Measurements from ENCODE around the gene TMEM202. TPM values are rescaled to one million over a fixed set of nuclear protein-coding genes. Genes with fewer than 3 reads are reported as not detected.

The TMEM202 gene
- total RNA-seq, 1 donor from 2014 or later = not detected

GRCh38 chr15:72450805-72451204 lies 52.7 kb downstream of the TMEM202 start:
- no peaks in the 10 kb centered on the region for H3K4me1 ChIP-seq (ENCODE audit: insufficient read depth, low read length)
- Mint-ChIP-seq H3K27ac (ENCODE audit: unreplicated experiment) (no peak overlapping the region), H3K9me3 (ENCODE audit: unreplicated experiment) (no peaks in the 10 kb centered on the region), H3K27me3 (ENCODE audit: low read depth, unreplicated experiment) (peaks cover 2% of the 10 kb centered on the region), H3K4me3 (ENCODE audit: unreplicated experiment) (no peak overlapping the region), H3K4me1 (ENCODE audit: low read depth, unreplicated experiment) (no peaks in the 10 kb centered on the region), H3K36me3 (ENCODE audit: low read depth, unreplicated experiment) (no peaks in the 10 kb centered on the region)
- no peaks in the 10 kb centered on the region for H4K20me1 ChIP-seq (ENCODE audit: insufficient read depth, low read length)
- H3K4me2 ChIP-seq (ENCODE audit: low read length) = no peak overlapping the region
- no peaks in the 10 kb centered on the region for H3K27me3 ChIP-seq (ENCODE audit: insufficient read depth, low read length)
- no peaks in the 10 kb centered on the region for H3K9me3 ChIP-seq (ENCODE audit: insufficient read depth, low read depth, low read length)
- H3K27ac ChIP-seq (ENCODE audit: low read depth, low read length) = no peak overlapping the region
- no peak for FAIRE-seq
- no peak overlapping the region for H2AFZ ChIP-seq (ENCODE audit: low read depth, low read length)
- no peak for DNase-seq (ENCODE audit: low read depth)
- no peaks in the 10 kb centered on the region for H3K36me3 ChIP-seq (ENCODE audit: insufficient read depth, low read length)
- H3K4me3 ChIP-seq (ENCODE audit: insufficient read depth, low read depth, low read length) = no peak overlapping the region
- no peak for TF ChIP-seq CTCF (IDR thresholded peaks at IDR 0.05; ENCODE audit: insufficient read depth, low read depth, low read length)
- no peak for TF ChIP-seq EZH2 (IDR thresholded peaks at IDR 0.05; ENCODE audit: insufficient read depth, low read length)
- no peak overlapping the region for H3K9ac ChIP-seq (ENCODE audit: low read length)
- no peaks in the 10 kb centered on the region for H3K79me2 ChIP-seq (ENCODE audit: insufficient read depth, low read length)

- FAIRE-seq = no peak
- no peak overlapping the region for H3K4me3 ChIP-seq (ENCODE audit: insufficient read depth, low read depth, low read length)
- no peak overlapping the region for H2AFZ ChIP-seq (ENCODE audit: low read depth, low read length)
- H3K27me3 Mint-ChIP-seq (ENCODE audit: low read depth, unreplicated experiment) = peaks cover 2% of the 10 kb centered on the region
- H3K9me3 Mint-ChIP-seq (ENCODE audit: unreplicated experiment) = no peaks in the 10 kb centered on the region
- H3K36me3 ChIP-seq (ENCODE audit: insufficient read depth, low read length) = no peaks in the 10 kb centered on the region
- no peaks in the 10 kb centered on the region for H3K9me3 ChIP-seq (ENCODE audit: insufficient read depth, low read depth, low read length)
- TF ChIP-seq EZH2 (IDR thresholded peaks at IDR 0.05; ENCODE audit: insufficient read depth, low read length) (no peak), CTCF (IDR thresholded peaks at IDR 0.05; ENCODE audit: insufficient read depth, low read depth, low read length) (no peak)
- no peaks in the 10 kb centered on the region for H3K36me3 Mint-ChIP-seq (ENCODE audit: low read depth, unreplicated experiment)
- no peaks in the 10 kb centered on the region for H4K20me1 ChIP-seq (ENCODE audit: insufficient read depth, low read length)
- H3K27ac Mint-ChIP-seq (ENCODE audit: unreplicated experiment) = no peak overlapping the region
- H3K79me2 ChIP-seq (ENCODE audit: insufficient read depth, low read length) = no peaks in the 10 kb centered on the region
- no peaks in the 10 kb centered on the region for H3K4me1 Mint-ChIP-seq (ENCODE audit: low read depth, unreplicated experiment)
- H3K27ac ChIP-seq (ENCODE audit: low read depth, low read length) = no peak overlapping the region
- H3K4me2 ChIP-seq (ENCODE audit: low read length) = no peak overlapping the region
- no peak for DNase-seq (ENCODE audit: low read depth)
- H3K4me1 ChIP-seq (ENCODE audit: insufficient read depth, low read length) = no peaks in the 10 kb centered on the region
- H3K9ac ChIP-seq (ENCODE audit: low read length) = no peak overlapping the region
- H3K27me3 ChIP-seq (ENCODE audit: insufficient read depth, low read length) = no peaks in the 10 kb centered on the region
- H3K4me3 Mint-ChIP-seq (ENCODE audit: unreplicated experiment) = no peak overlapping the region
These were observed 53.1 kb downstream of the TMEM202 start for GRCh38 chr15:72451224-72451623.

GRCh38 chr15:72456684-72457083 lies 58.6 kb downstream of the TMEM202 start:
- Mint-ChIP-seq H3K4me1 (ENCODE audit: low read depth, unreplicated experiment) (peaks cover under 1% of the 10 kb centered on the region), H3K36me3 (ENCODE audit: low read depth, unreplicated experiment) (no peaks in the 10 kb centered on the region), H3K27me3 (ENCODE audit: low read depth, unreplicated experiment) (no peaks in the 10 kb centered on the region), H3K9me3 (ENCODE audit: unreplicated experiment) (no peaks in the 10 kb centered on the region), H3K4me3 (ENCODE audit: unreplicated experiment) (no peak overlapping the region), H3K27ac (ENCODE audit: unreplicated experiment) (no peak overlapping the region)
- Histone ChIP-seq H4K20me1 (ENCODE audit: insufficient read depth, low read length) (no peaks in the 10 kb centered on the region), H2AFZ (ENCODE audit: low read depth, low read length) (no peak overlapping the region), H3K9ac (ENCODE audit: low read length) (no peak overlapping the region), H3K4me3 (ENCODE audit: insufficient read depth, low read depth, low read length) (no peak overlapping the region), H3K79me2 (ENCODE audit: insufficient read depth, low read length) (no peaks in the 10 kb centered on the region), H3K9me3 (ENCODE audit: insufficient read depth, low read depth, low read length) (no peaks in the 10 kb centered on the region), H3K4me1 (ENCODE audit: insufficient read depth, low read length) (no peaks in the 10 kb centered on the region), H3K4me2 (ENCODE audit: low read length) (no peak overlapping the region), H3K36me3 (ENCODE audit: insufficient read depth, low read length) (no peaks in the 10 kb centered on the region), H3K27me3 (ENCODE audit: insufficient read depth, low read length) (no peaks in the 10 kb centered on the region), H3K27ac (ENCODE audit: low read depth, low read length) (no peak overlapping the region)
- DNase-seq (ENCODE audit: low read depth) = no peak
- TF ChIP-seq CTCF (IDR thresholded peaks at IDR 0.05; ENCODE audit: insufficient read depth, low read depth, low read length) (no peak), EZH2 (IDR thresholded peaks at IDR 0.05; ENCODE audit: insufficient read depth, low read length) (no peak)
- no peak for FAIRE-seq

Other genes starting within 250 kb of the TMEM202 start
- gene GRAMD2A, start 200.5 kb upstream of the TMEM202 start, total RNA-seq = 0.68 and 0.77 TPM in 2 replicates
- gene PKM, start 167.1 kb upstream of the TMEM202 start, total RNA-seq = 2,189 and 2,288 TPM in 2 replicates
- gene PARP6, start 125.8 kb upstream of the TMEM202 start, total RNA-seq = 49.9 and 62.7 TPM in 2 replicates
- gene CELF6, start 78.1 kb upstream of the TMEM202 start, total RNA-seq = 0.41 TPM in 1 of 2 replicates, not detected in the other
- gene HEXA, start 22.3 kb upstream of the TMEM202 start, total RNA-seq = 145 and 178 TPM in 2 replicates
- gene ARIH1, start 76.0 kb downstream of the TMEM202 start, total RNA-seq = 199 and 212 TPM in 2 replicates